ENCODE results near the gene SLX9.
"Not testable (repeated sequence)": the region's sequence is repeated elsewhere in the genome, so short reads cannot be mapped to it uniquely, and the experiment has no call there.

Gene SLX9

GRCh38 chr21:45022736-45023135, 82.9 kb downstream of the SLX9 start:
- DNase-seq = no peak

GRCh38 chr21:45024516-45024915, 84.7 kb downstream of the SLX9 start:
- not testable (repeated sequence) for DNase-seq

GRCh38 chr21:45026066-45026745, 86.4 kb downstream of the SLX9 start:
- DNase-seq = no peak
